Hepatocyte (in vitro differentiated cells): Measurements from ENCODE around the gene GALNT14. TPM values are rescaled to one million over a fixed set of nuclear protein-coding genes. Genes with fewer than 3 reads are reported as not detected.

Experiments used
- DNase-seq: peaks from one replicate; pipeline ENCODE4 v3.0.0-alpha.2; 2016; ENCODE audit warnings: low spot score
- H2AFZ ChIP-seq: fragments of 200-600 bp; sonication (generic); 2 replicates; pipeline ENCODE4 v1.6.0; 2016; ENCODE audit warnings: antibody characterized with exemption, mild to moderate bottlenecking
- H3K27ac ChIP-seq: fragments of 200-600 bp; sonication (generic); 2 replicates; pipeline ENCODE4 v1.5.1; 2016; ENCODE audit warnings: mild to moderate bottlenecking
- H3K27me3 ChIP-seq: fragments of 200-600 bp; sonication (generic); 2 replicates; pipeline ENCODE4 v1.6.1; 2016
- H3K36me3 ChIP-seq: fragments of 200-600 bp; sonication (generic); replicated peaks from 2 replicates; pipeline ENCODE4 v1.5.1; 2016; ENCODE audit warnings: low read depth; ENCODE audit not compliant: insufficient read depth
- H3K4me1 ChIP-seq: fragments of 200-600 bp; sonication (generic); 2 replicates; pipeline ENCODE4 v1.5.1; 2016; ENCODE audit warnings: mild to moderate bottlenecking, moderate library complexity; ENCODE audit not compliant: insufficient read depth
- H3K4me2 ChIP-seq: fragments of 200-600 bp; sonication (generic); 2 replicates; pipeline ENCODE4 v1.6.0; 2016
- H3K4me3 ChIP-seq: fragments of 200-600 bp; sonication (generic); 2 replicates; pipeline ENCODE4 v1.5.1; 2016; ENCODE audit warnings: mild to moderate bottlenecking
- H3K79me2 ChIP-seq: fragments of 200-600 bp; sonication (generic); 2 replicates; pipeline ENCODE4 v1.6.0; 2017; ENCODE audit warnings: mild to moderate bottlenecking
- H3K9me2 ChIP-seq: fragments of 200-600 bp; sonication (generic); replicated peaks from 2 replicates; pipeline ENCODE4 v1.6.0; 2017; ENCODE audit warnings: mild to moderate bottlenecking; ENCODE audit not compliant: insufficient read depth
- H3K9me3 ChIP-seq: fragments of 200-600 bp; sonication (generic); 2 replicates; pipeline ENCODE4 v1.5.1; 2016; ENCODE audit warnings: low read depth, mild to moderate bottlenecking
- H4K20me1 ChIP-seq: fragments of 200-600 bp; sonication (generic); 2 replicates; pipeline ENCODE4 v1.6.0; 2016; ENCODE audit warnings: mild to moderate bottlenecking; ENCODE audit not compliant: insufficient read depth, poor library complexity, severe bottlenecking
- CTCF ChIP-seq: fragments of 200-600 bp; sonication (generic); IDR thresholded peaks from 2 replicates; pipeline ENCODE4 v1.5.1; 2016; ENCODE audit warnings: antibody characterized with exemption, mild to moderate bottlenecking; ENCODE audit not compliant: poor library complexity
- EZH2 ChIP-seq: fragments of 200-600 bp; sonication (generic); IDR thresholded peaks from 2 replicates; pipeline ENCODE4 v1.6.1; 2016; ENCODE audit warnings: antibody characterized with exemption, mild to moderate bottlenecking, borderline replicate concordance
- EZH2phosphoT487 ChIP-seq: fragments of 200-600 bp; sonication (generic); IDR thresholded peaks from one replicate; pipeline ENCODE4 v1.6.1; 2018; ENCODE audit warnings: antibody characterized with exemption, mild to moderate bottlenecking, low read depth, moderate library complexity; ENCODE audit not compliant: unreplicated experiment, severe bottlenecking
- WGBS: methylation state at CpG from one replicate; pipeline ENCODE4 v1.1.6; 2016; ENCODE audit warnings: low lambda C conversion rate; ENCODE audit errors: missing lambda C conversion rate; 5-methylcytosine and 5-hydroxymethylcytosine counted together
- polyA plus RNA-seq: library from polyadenylated mRNA; unstranded; fragments of >200 nt; fragmentation: Nextera tagmentation; extraction: Ambion mirVana; gene quantifications from 2 replicates; pipeline ENCODE4 v1.2.1, GENCODE V29; 2016
- total RNA-seq: library from RNA; depleted of rRNA; stranded (reverse); fragments of >200 nt; gene quantifications from 2 replicates; pipeline ENCODE4 v1.2.3, GENCODE V29; 2014

Gene GALNT14
- total and polyA plus RNA-seq, 2 experiments from 2014 or later = 2.2 to 2.9 TPM

GRCh38 chr2:30860726-30861125 lies 277.5 kb downstream of the GALNT14 start:
- Histone ChIP-seq H4K20me1 (no peaks in the 10 kb centered on the region), H3K4me3 (no peak overlapping the region), H3K27ac (no peak overlapping the region), H3K36me3 (no peaks in the 10 kb centered on the region), H3K79me2 (no peaks in the 10 kb centered on the region), H3K9me2 (no peaks in the 10 kb centered on the region), H3K4me2 (no peak overlapping the region), H3K4me1 (no peaks in the 10 kb centered on the region), H2AFZ (no peak overlapping the region), H3K9me3 (no peaks in the 10 kb centered on the region), H3K27me3 (no peaks in the 10 kb centered on the region)
- TF ChIP-seq CTCF (no peak), EZH2phosphoT487 (no peak), EZH2 (no peak)
- no peak for DNase-seq
- WGBS = 75% methylated on average over 4 of the region's 4 CpGs

Other genes starting within 250 kb of the GALNT14 start
- 0.33 and 0.56 TPM in 2 replicates for gene CAPN14, start 79.1 kb upstream of the GALNT14 start, total RNA-seq
- 0.06 and 0.36 TPM in 2 replicates for gene CAPN14, start 79.1 kb upstream of the GALNT14 start, polyA plus RNA-seq
- gene EHD3, start 95.7 kb upstream of the GALNT14 start, total RNA-seq = 6.0 and 6.2 TPM in 2 replicates
- gene EHD3, start 95.7 kb upstream of the GALNT14 start, polyA plus RNA-seq = 4.5 and 7.3 TPM in 2 replicates